B cell (primary cell): ENCODE results near the gene DPYSL4. TPM values are rescaled to one million over a fixed set of nuclear protein-coding genes. Genes with fewer than 3 reads are reported as not detected.
"Not testable (repeated sequence)": the region's sequence is repeated elsewhere in the genome, so short reads cannot be mapped to it uniquely, and the experiment has no call there.

ENCODE experiments used
- ATAC-seq: fragments of 200-7000 bp; cut with Tn5 transposase; one replicate; pipeline ENCODE4 v1.10.0; 2021; ENCODE audit warnings: low read depth, mild to moderate bottlenecking, moderate number of reproducible peaks, moderate library complexity
- CTCF ChIA-PET: fragments of 350-600 bp; sonication (Branson Sonifier 250); formaldehyde crosslinking; loops from one replicate; lab custom pipeline; 2021; ENCODE audit warnings: antibody characterized with exemption, inconsistent platforms; lab: Charles Lee
- POLR2A ChIA-PET: fragments of 350-600 bp; sonication (Branson Sonifier 250); formaldehyde crosslinking; loops from one replicate; lab custom pipeline; 2021; ENCODE audit warnings: antibody characterized with exemption; lab: Charles Lee
- DNase-seq: peaks from one replicate; pipeline ENCODE4 v3.0.0; 2013
- H2AFZ ChIP-seq: 2 replicates; pipeline ENCODE4 v1.6.1; 2012; ENCODE audit warnings: mild to moderate bottlenecking, low read depth, low read length; ENCODE audit not compliant: insufficient read depth, poor library complexity, severe bottlenecking
- H3K27ac ChIP-seq, 2 donors: 1 replicate in 1 of 2; 2 replicates in 1 of 2; pipeline ENCODE4 v1.5.1; 2012 to 2013; ENCODE audit warnings: low read length in 2 of 2, mild to moderate bottlenecking in 2 of 2, moderate library complexity in 1 of 2
- H3K27me3 ChIP-seq, 4 experiments: fragments of 200-600 bp in 1 of 4; sonication (generic) in 1 of 4; replicated peaks in 1 of 4; 1 replicate in 2 of 4; 2 replicates in 2 of 4; pipeline versions ENCODE4 v1.6.1 to v1.7.0; 2013 to 2016; ENCODE audit warnings: low read length in 3 of 4, mild to moderate bottlenecking in 2 of 4, mixed read lengths in 1 of 4, moderate library complexity in 1 of 4; ENCODE audit not compliant: insufficient read depth in 4 of 4, control insufficient read depth in 3 of 4; ENCODE audit errors: control extremely low read depth in 1 of 4
- H3K36me3 ChIP-seq, 2 experiments: replicated peaks in 1 of 2; 1 replicate in 1 of 2; 2 replicates in 1 of 2; pipeline versions ENCODE4 v1.6.1 to v1.7.1; 2013; ENCODE audit warnings: low read length in 1 of 2; ENCODE audit not compliant: insufficient read depth in 2 of 2, control insufficient read depth in 1 of 2; ENCODE audit errors: control extremely low read depth in 1 of 2, extremely low read depth in 1 of 2
- H3K4me1 ChIP-seq, 2 donors: fragments of 200-600 bp in 1 of 2; sonication (generic) in 1 of 2; 1 replicate in 1 of 2; 2 replicates in 1 of 2; pipeline versions ENCODE4 v1.5.1 to v1.6.1; 2013 to 2017; ENCODE audit warnings: low read length in 2 of 2; ENCODE audit not compliant: control insufficient read depth in 2 of 2, insufficient read depth in 2 of 2
- H3K4me2 ChIP-seq: replicated peaks from 2 replicates; pipeline ENCODE3; 2012; ENCODE audit warnings: mild to moderate bottlenecking, low read depth, low read length; ENCODE audit not compliant: poor library complexity, severe bottlenecking
- H3K4me3 ChIP-seq, 5 experiments: fragments of 200-600 bp in 1 of 5; sonication (generic) in 1 of 5; 1 replicate in 3 of 5; 2 replicates in 2 of 5; pipeline versions ENCODE4 v1.5.1 to v1.7.0; 2011 to 2016; ENCODE audit warnings: low read length in 4 of 5, mild to moderate bottlenecking in 4 of 5, low read depth in 2 of 5, control low read depth in 1 of 5, moderate library complexity in 1 of 5; ENCODE audit not compliant: insufficient read depth in 1 of 5; ENCODE audit errors: control extremely low read depth in 1 of 5, extremely low read depth in 1 of 5
- H3K79me2 ChIP-seq: fragments of 200-600 bp; sonication (generic); one replicate; pipeline ENCODE4 v1.6.0; 2016; ENCODE audit warnings: low read length; ENCODE audit not compliant: control insufficient read depth, insufficient read depth
- H3K9ac ChIP-seq: fragments of 200-600 bp; sonication (generic); 2 replicates; pipeline ENCODE4 v1.6.1; 2017; ENCODE audit warnings: mild to moderate bottlenecking, low read length, moderate library complexity
- H3K9me3 ChIP-seq, 3 donors: one replicate each; pipeline versions ENCODE4 v1.6.1 to v1.7.1; 2013; ENCODE audit warnings: low read length in 2 of 3; ENCODE audit not compliant: control insufficient read depth in 2 of 3, insufficient read depth in 1 of 3; ENCODE audit errors: control extremely low read depth in 1 of 3
- H4K20me1 ChIP-seq: 2 replicates; pipeline ENCODE4 v1.6.0; 2012; ENCODE audit warnings: mild to moderate bottlenecking, low read length; ENCODE audit not compliant: insufficient read depth, control insufficient read depth, poor library complexity, severe bottlenecking
- H3K27ac Mint-ChIP-seq: one replicate; pipeline ENCODE4 v1.8.0; 2021; ENCODE audit warnings: mixed read lengths
- H3K27me3 Mint-ChIP-seq: one replicate; pipeline ENCODE4 v1.8.0; 2021; ENCODE audit warnings: mixed read lengths
- H3K4me1 Mint-ChIP-seq: one replicate; pipeline ENCODE4 v1.8.0; 2021; ENCODE audit warnings: mixed read lengths
- H3K4me3 Mint-ChIP-seq: one replicate; pipeline ENCODE4 v1.8.0; 2021; ENCODE audit warnings: mixed read lengths
- H3K9me3 Mint-ChIP-seq: one replicate; pipeline ENCODE4 v1.8.0; 2022; ENCODE audit warnings: mixed read lengths; ENCODE audit not compliant: insufficient read depth
- CTCF ChIP-seq: fragments of 200-600 bp; IDR thresholded peaks from one replicate; pipeline ENCODE4 v1.8.0; 2022; ENCODE audit warnings: antibody characterized with exemption, mild to moderate bottlenecking
- WGBS: methylation state at CpG from one replicate; pipeline ENCODE4 v1.1.5; 2013; ENCODE audit warnings: missing lambda C conversion rate; ENCODE audit not compliant: insufficient coverage; 5-methylcytosine and 5-hydroxymethylcytosine counted together
- intact Hi-C: fragments of 100-400 bp; cut with micrococcal nuclease; formaldehyde crosslinking; loops from one replicate; pipeline ENCODE4 v1.10.0; 2022
- polyA plus RNA-seq: library from polyadenylated mRNA; depleted of rRNA; stranded (reverse); fragments of >200 nt; gene quantifications from 2 replicates; pipeline ENCODE4 v1.2.3, GENCODE V29; 2012
- total RNA-seq, 2 donors: library from RNA; stranded (reverse); fragments of 120-200 nt in 1 of 2; gene quantifications; 1 replicate in 1 of 2; 2 replicates in 1 of 2; pipeline versions ENCODE4 v1.2.3 to v1.2.4, GENCODE V29; 2013 to 2022

The DPYSL4 gene
- total and polyA plus RNA-seq, 2 donors (not counting 1 experiment from before 2014, with no cell fraction given) = 0.03 to 0.22 TPM

DNA sequence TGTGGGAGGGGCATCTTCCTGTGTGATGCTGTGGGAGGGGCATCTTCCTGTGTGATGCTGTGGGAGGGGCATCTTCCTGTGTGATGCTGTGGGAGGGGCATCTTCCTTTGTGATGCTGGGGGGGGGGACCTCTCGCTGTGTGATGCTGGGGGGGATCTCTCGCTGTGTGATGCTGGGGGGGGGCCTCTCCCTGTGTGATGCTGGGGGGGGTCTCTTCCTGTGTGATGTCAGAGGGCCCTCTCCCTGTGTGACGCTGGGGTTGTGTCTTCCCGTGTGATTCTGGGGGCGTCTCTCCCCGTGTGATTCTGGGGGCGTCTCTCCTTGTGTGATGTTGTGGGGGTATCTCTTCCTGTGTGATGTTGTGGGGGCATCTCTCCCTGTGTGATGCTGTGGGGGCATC is 27.9 kb upstream of the DPYSL4 start:
- no peaks in the 10 kb centered on the region for H3K36me3 ChIP-seq
- no peaks in the 10 kb centered on the region for H3K27me3 ChIP-seq
- peaks cover 0 to 25% (median 0%) of the 10 kb centered on the region in 3 donors for H3K9me3 ChIP-seq
- Mint-ChIP-seq H3K27me3 (no peaks in the 10 kb centered on the region), H3K9me3 (no peaks in the 10 kb centered on the region), H3K4me3 (no peak overlapping the region), H3K4me1 (peaks cover 8% of the 10 kb centered on the region), H3K27ac (no peak overlapping the region)
- ChIA-PET CTCF (no interaction called here), POLR2A (no interaction called here)
- no peak overlapping the region for H2AFZ ChIP-seq
- no peak overlapping the region for H3K4me2 ChIP-seq
- H3K4me3 ChIP-seq = no peak overlapping the region
- H3K9ac ChIP-seq = no peak overlapping the region
- no peak for ATAC-seq
- H3K79me2 ChIP-seq = no peaks in the 10 kb centered on the region
- intact Hi-C loops = no loop called here
- peak; percentile 30 for DNase-seq
- H3K4me1 ChIP-seq = peaks cover 8 to 11% of the 10 kb centered on the region in 2 donors
- H4K20me1 ChIP-seq = no peaks in the 10 kb centered on the region
- no peak overlapping the region for H3K27ac ChIP-seq
- WGBS = no CpG with 5 or more reads among the region's 7 CpGs
- TF ChIP-seq CTCF = no peak

DNA sequence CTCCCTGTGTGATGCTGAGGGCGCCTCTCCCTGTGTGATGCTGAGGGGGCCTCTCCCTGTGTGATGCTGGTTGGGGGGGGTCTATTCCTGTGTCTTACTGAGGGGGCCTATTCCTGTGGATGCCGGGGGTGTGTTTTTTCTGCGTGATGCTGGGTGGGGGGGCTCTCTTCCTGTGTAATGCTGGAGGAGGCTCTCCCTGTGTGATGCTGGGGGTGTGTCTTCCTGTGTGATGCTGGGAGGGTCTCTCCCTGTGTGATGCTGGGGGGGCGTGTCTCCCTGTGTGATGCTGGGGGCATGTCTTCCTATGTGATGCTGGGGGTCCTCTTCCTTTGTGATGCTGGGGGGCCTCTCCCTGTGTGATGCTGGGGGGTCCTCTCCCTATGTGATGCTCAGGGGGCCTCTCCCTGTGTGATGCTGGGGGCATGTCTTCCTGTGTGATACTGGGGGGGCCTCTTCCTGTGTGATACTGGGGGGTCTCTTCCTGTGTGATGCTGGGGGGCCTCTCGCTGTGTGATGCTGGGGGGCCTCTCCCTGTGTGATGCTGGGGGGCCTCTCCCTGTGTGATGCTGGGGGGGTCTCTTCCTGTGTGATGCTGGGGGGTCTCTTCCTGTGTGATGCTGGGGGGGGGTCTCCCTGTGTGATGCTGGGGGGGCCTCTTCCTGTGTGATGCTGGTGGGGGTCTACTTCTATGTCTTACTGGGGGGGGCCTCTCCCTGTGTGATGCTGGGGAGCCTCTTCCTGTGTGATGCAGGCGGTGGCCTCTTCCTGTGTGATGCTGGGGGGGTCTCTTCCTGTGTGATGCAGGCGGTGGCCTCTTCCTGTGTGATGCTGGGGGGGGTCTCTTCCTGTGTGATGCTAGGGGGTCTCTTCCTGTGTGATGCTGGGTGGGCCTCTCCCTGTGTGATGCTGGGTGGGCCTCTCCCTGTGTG is 27.2 kb upstream of the DPYSL4 start:
- H3K27ac ChIP-seq, H3K36me3 ChIP-seq, ATAC-seq, H3K4me1 Mint-ChIP-seq, H2AFZ ChIP-seq, H3K4me3 Mint-ChIP-seq, H3K9me3 Mint-ChIP-seq, H3K4me3 ChIP-seq, H3K4me2 ChIP-seq, H4K20me1 ChIP-seq, H3K27ac Mint-ChIP-seq, POLR2A ChIA-PET, H3K27me3 ChIP-seq, intact Hi-C loops, DNase-seq, H3K9ac ChIP-seq, H3K27me3 Mint-ChIP-seq, H3K79me2 ChIP-seq, CTCF ChIA-PET: not testable (repeated sequence)
- Histone ChIP-seq H3K4me1 (peaks cover 8 to 11% of the 10 kb centered on the region in 2 donors), H3K9me3 (peaks cover 0 to 27% (median 0%) of the 10 kb centered on the region in 3 donors)
- WGBS = no CpG with 5 or more reads among the region's 7 CpGs

DNA sequence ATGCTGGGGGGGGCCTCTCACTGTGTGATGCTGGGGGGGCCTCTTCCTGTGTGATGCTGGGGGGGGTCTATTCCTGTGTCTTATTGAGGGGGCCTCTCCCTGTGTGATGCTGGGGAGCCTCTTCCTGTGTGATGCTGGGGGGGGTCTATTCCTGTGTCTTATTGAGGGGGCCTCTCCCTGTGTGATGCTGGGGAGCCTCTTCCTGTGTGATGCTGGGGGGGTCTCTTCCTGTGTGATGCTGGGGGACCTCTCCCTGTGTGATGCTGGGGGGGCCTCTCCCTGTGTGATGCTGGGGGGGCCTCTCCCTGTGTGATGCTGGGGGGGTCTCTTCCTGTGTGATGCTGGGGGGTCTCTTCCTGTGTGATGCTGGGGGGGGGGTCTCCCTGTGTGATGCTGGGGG is 26.5 kb upstream of the DPYSL4 start:
- H3K4me1 Mint-ChIP-seq, CTCF ChIA-PET, ATAC-seq, H3K79me2 ChIP-seq, H3K4me3 ChIP-seq, H4K20me1 ChIP-seq, H3K27ac Mint-ChIP-seq, H3K27ac ChIP-seq, H3K4me2 ChIP-seq, H3K9ac ChIP-seq, H2AFZ ChIP-seq, H3K9me3 Mint-ChIP-seq, intact Hi-C loops, H3K27me3 ChIP-seq, DNase-seq, POLR2A ChIA-PET, H3K27me3 Mint-ChIP-seq, H3K4me3 Mint-ChIP-seq, H3K36me3 ChIP-seq: not testable (repeated sequence)
- Histone ChIP-seq H3K4me1 (peaks cover 8 to 11% of the 10 kb centered on the region in 2 donors), H3K9me3 (peaks cover 0 to 25% (median 0%) of the 10 kb centered on the region in 3 donors)
